ENCODE results near the gene PTPN5.

GRCh38 chr11:18709414-18709813 lies 82.2 kb downstream of the PTPN5 start:
- TF ChIP-seq YY1 (IDR thresholded peaks at IDR 0.05) = no peak
- TF ChIP-seq CTCF (IDR thresholded peaks at IDR 0.05; ENCODE audit: low read depth, low read length, missing input control) = no peak
- TF ChIP-seq RAD21 (IDR thresholded peaks at IDR 0.05) = no peak
- TF ChIP-seq TAF1 (conservative IDR thresholded peaks at IDR 0.05) = no peak
- TF ChIP-seq SP1 (IDR thresholded peaks at IDR 0.05) = no peak
- TF ChIP-seq MAX (IDR thresholded peaks at IDR 0.05) = no peak
- no peak for TF ChIP-seq REST (IDR thresholded peaks at IDR 0.05)
- TF ChIP-seq ZBTB33 (IDR thresholded peaks at IDR 0.05) = no peak
- TF ChIP-seq ATF3 (IDR thresholded peaks at IDR 0.05) = no peak
- TF ChIP-seq JUND (IDR thresholded peaks at IDR 0.05) = no peak
- TF ChIP-seq EGR1 (IDR thresholded peaks at IDR 0.05; ENCODE audit: low read depth in 2 of 2) = no peak
- no peak for TF ChIP-seq NR2F2 (IDR thresholded peaks at IDR 0.05)
